Ishikawa (cell line): ENCODE measurements around the gene GATB.

Experiments used
- CEBPB ChIP-seq: IDR thresholded peaks from 2 replicates; pipeline ENCODE4 v1.6.1; 2012
- CREB1 ChIP-seq: IDR thresholded peaks from 2 replicates; pipeline ENCODE4 v1.6.1; 2012; ENCODE audit warnings: low read depth
- EGR1 ChIP-seq: IDR thresholded peaks from 2 replicates; pipeline ENCODE4 v1.6.1; 2012
- EP300 ChIP-seq: IDR thresholded peaks from 2 replicates; pipeline ENCODE4 v1.6.1; 2012; ENCODE audit warnings: borderline replicate concordance
- NFIC ChIP-seq: IDR thresholded peaks from 2 replicates; pipeline ENCODE4 v1.6.1; 2012
- RAD21 ChIP-seq: IDR thresholded peaks from 2 replicates; pipeline ENCODE4 v1.6.1; 2012; ENCODE audit warnings: low read depth
- TAF1 ChIP-seq: IDR thresholded peaks from 2 replicates; pipeline ENCODE4 v1.6.1; 2012; ENCODE audit warnings: low read depth, mild to moderate bottlenecking
- TCF12 ChIP-seq: IDR thresholded peaks from 2 replicates; pipeline ENCODE4 v1.6.1; 2012; ENCODE audit warnings: low read depth
- TEAD4 ChIP-seq: IDR thresholded peaks from 2 replicates; pipeline ENCODE4 v1.6.1; 2012
- USF1 ChIP-seq: IDR thresholded peaks from 2 replicates; pipeline ENCODE4 v1.6.1; 2012
- YY1 ChIP-seq: IDR thresholded peaks from 2 replicates; pipeline ENCODE4 v1.6.1; 2012; ENCODE audit warnings: low read depth
- ZBTB7A ChIP-seq: IDR thresholded peaks from 2 replicates; pipeline ENCODE4 v1.6.1; 2012; ENCODE audit warnings: low read depth
- TF ChIP-seq, protein P1 (sequence below): IDR thresholded peaks from 2 replicates; pipeline ENCODE4 v1.6.1; 2012
- TF ChIP-seq, protein P2 (sequence below): IDR thresholded peaks from 2 replicates; pipeline ENCODE4 v1.6.1; 2012; ENCODE audit warnings: low read depth, mild to moderate bottlenecking

DNA sequence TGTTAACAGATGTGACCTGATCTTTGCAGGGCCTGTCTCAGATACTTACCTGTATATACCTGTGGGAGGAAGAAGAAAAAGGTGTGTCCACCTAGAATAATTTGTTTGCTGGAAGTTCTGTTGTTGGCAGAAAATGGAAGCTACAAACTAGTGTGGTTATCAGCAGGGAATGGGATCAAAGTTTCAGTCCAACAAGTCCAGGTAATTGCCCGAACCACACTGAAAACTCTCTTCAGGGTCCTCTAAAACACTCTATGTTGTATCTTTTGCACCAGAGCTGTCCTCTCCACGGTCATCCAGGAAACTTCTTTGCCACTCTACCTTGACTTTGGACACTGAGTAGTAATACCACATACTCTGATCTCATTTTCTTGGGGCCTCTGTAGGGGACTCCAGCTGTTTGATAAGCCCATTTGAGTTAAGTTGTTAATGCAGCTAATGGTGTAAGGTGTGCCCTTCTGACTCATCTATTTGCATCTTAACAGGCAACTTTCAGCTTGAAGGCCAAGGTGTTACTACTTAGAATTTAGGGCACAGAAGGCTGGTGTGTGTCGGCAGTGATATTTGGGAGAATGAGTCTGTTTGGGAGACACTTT is 38.7 kb upstream of the GATB start:
- TF ChIP-seq TEAD4 (no peak), CEBPB (no peak), YY1 (no peak), USF1 (no peak), EP300 (no peak), ZBTB7A (no peak), TAF1 (no peak), CREB1 (no peak), RAD21 (no peak), NFIC (no peak), TCF12 (no peak), EGR1 (no peak)
- TF ChIP-seq, protein P1, sequence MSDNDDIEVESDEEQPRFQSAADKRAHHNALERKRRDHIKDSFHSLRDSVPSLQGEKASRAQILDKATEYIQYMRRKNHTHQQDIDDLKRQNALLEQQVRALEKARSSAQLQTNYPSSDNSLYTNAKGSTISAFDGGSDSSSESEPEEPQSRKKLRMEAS, result no peak
- TF ChIP-seq, protein P2, sequence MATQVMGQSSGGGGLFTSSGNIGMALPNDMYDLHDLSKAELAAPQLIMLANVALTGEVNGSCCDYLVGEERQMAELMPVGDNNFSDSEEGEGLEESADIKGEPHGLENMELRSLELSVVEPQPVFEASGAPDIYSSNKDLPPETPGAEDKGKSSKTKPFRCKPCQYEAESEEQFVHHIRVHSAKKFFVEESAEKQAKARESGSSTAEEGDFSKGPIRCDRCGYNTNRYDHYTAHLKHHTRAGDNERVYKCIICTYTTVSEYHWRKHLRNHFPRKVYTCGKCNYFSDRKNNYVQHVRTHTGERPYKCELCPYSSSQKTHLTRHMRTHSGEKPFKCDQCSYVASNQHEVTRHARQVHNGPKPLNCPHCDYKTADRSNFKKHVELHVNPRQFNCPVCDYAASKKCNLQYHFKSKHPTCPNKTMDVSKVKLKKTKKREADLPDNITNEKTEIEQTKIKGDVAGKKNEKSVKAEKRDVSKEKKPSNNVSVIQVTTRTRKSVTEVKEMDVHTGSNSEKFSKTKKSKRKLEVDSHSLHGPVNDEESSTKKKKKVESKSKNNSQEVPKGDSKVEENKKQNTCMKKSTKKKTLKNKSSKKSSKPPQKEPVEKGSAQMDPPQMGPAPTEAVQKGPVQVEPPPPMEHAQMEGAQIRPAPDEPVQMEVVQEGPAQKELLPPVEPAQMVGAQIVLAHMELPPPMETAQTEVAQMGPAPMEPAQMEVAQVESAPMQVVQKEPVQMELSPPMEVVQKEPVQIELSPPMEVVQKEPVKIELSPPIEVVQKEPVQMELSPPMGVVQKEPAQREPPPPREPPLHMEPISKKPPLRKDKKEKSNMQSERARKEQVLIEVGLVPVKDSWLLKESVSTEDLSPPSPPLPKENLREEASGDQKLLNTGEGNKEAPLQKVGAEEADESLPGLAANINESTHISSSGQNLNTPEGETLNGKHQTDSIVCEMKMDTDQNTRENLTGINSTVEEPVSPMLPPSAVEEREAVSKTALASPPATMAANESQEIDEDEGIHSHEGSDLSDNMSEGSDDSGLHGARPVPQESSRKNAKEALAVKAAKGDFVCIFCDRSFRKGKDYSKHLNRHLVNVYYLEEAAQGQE, result no peak
